ENCODE results near the gene CCNF. TPM values are rescaled to one million over a fixed set of nuclear protein-coding genes. Genes with fewer than 3 reads are reported as not detected.

CCNF gene
- total RNA-seq, 1 donor from 2014 or later = 26.4 TPM

DNA sequence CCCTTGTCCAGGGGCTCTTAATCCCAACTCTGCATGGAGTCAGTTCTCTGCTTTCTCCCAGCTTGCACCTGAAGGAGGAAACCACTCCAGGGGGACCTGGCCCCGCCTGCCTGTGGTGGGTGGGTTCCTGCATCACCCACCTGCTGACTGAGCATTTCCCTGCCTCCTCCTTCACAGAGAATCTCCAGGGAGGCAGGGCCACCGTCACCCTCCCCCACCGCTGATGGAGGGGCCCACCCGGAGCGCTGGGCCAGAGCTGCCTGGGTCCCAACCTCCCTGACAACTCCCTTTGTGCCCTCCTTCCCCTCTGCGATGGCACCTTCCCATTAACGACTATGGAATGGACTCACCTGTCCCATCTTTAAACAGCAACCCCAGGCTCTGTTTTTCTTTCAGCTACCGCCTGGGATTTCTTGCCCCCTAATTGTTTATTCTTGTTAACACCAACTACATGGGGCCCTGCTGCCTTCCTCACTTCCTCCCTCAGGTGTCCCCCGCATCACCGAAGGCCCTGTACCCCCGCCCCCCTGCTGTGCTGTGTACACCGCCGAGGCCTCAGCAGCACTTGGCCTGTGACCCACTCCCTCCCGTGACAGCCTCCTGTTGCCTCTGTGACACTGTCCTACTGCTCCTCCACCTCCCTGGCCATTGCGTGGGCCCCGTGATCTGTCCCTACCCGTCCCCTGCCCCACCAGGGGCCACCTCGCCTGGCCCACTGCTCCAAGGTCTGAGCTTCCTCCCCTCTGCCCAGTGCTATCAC lies 29.8 kb downstream of the CCNF start:
- Mint-ChIP-seq H3K9me3 (ENCODE audit: unreplicated experiment) (peaks cover 6% of the 10 kb centered on the region), H3K4me3 (ENCODE audit: unreplicated experiment) (peak overlapping the region; percentile 99), H3K27me3 (ENCODE audit: unreplicated experiment) (peaks cover 14% of the 10 kb centered on the region), H3K27ac (ENCODE audit: unreplicated experiment) (peak overlapping the region; percentile 90), H3K36me3 (ENCODE audit: unreplicated experiment) (no peaks in the 10 kb centered on the region), H3K4me1 (ENCODE audit: low read depth, unreplicated experiment) (peaks cover 6% of the 10 kb centered on the region)
- DNase-seq = no peak
- TF ChIP-seq, protein P1, sequence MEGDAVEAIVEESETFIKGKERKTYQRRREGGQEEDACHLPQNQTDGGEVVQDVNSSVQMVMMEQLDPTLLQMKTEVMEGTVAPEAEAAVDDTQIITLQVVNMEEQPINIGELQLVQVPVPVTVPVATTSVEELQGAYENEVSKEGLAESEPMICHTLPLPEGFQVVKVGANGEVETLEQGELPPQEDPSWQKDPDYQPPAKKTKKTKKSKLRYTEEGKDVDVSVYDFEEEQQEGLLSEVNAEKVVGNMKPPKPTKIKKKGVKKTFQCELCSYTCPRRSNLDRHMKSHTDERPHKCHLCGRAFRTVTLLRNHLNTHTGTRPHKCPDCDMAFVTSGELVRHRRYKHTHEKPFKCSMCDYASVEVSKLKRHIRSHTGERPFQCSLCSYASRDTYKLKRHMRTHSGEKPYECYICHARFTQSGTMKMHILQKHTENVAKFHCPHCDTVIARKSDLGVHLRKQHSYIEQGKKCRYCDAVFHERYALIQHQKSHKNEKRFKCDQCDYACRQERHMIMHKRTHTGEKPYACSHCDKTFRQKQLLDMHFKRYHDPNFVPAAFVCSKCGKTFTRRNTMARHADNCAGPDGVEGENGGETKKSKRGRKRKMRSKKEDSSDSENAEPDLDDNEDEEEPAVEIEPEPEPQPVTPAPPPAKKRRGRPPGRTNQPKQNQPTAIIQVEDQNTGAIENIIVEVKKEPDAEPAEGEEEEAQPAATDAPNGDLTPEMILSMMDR (IDR thresholded peaks at IDR 0.05; ENCODE audit: partially characterized antibody, unreplicated experiment) = no peak

- Mint-ChIP-seq H3K36me3 (ENCODE audit: unreplicated experiment) (no peaks in the 10 kb centered on the region), H3K9me3 (ENCODE audit: unreplicated experiment) (peaks cover 6% of the 10 kb centered on the region), H3K27me3 (ENCODE audit: unreplicated experiment) (peaks cover 14% of the 10 kb centered on the region), H3K27ac (ENCODE audit: unreplicated experiment) (peak within 1 kb of the TSS; percentile 90), H3K4me3 (ENCODE audit: unreplicated experiment) (peak within 1 kb of the TSS; percentile 99), H3K4me1 (ENCODE audit: low read depth, unreplicated experiment) (peaks cover 6% of the 10 kb centered on the region)
- peak; percentile 99 for DNase-seq
- TF ChIP-seq, protein P1 (IDR thresholded peaks at IDR 0.05; ENCODE audit: partially characterized antibody, unreplicated experiment) = peak; percentile 9
Measured at GRCh38 chr16:2459647-2460390, 30.6 kb downstream of the CCNF start, which contains the start of gene TEDC2. TSS of gene TEDC2 (plus strand) at chr16:2460109. CDS start at chr16:2460145, 36 bp downstream.

- DNase-seq = no peak
- TF ChIP-seq, protein P1 (IDR thresholded peaks at IDR 0.05; ENCODE audit: partially characterized antibody, unreplicated experiment) = peak; percentile 0
Measured at GRCh38 chr16:2460391-2460713, 31.1 kb downstream of the CCNF start.

DNA sequence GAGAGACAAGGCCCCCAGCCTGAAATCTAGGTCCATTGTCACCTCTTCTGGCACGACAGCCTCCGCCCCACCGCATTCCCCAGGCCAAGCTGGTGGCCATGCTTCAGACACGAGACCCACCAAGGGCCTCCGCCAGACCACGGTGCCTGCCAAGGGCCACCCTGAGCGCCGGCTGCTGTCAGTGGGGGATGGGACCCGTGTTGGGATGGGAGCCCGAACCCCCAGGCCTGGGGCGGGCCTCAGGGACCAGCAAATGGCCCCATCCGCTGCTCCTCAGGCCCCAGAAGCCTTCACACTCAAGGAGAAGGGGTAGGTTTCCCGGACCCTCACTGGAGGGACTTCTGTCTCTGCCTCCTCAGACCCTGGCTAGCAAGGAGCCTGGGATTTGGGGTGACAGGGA lies 31.7 kb downstream of the CCNF start:
- no peak overlapping the region for H3K4me3 Mint-ChIP-seq (ENCODE audit: unreplicated experiment)
- TF ChIP-seq, protein P1 (IDR thresholded peaks at IDR 0.05; ENCODE audit: partially characterized antibody, unreplicated experiment) = no peak
- peaks cover 6% of the 10 kb centered on the region for H3K4me1 Mint-ChIP-seq (ENCODE audit: low read depth, unreplicated experiment)
- DNase-seq = no peak
- H3K27ac Mint-ChIP-seq (ENCODE audit: unreplicated experiment) = no peak overlapping the region
- no peaks in the 10 kb centered on the region for H3K36me3 Mint-ChIP-seq (ENCODE audit: unreplicated experiment)
- H3K9me3 Mint-ChIP-seq (ENCODE audit: unreplicated experiment) = peaks cover 6% of the 10 kb centered on the region
- peaks cover 12% of the 10 kb centered on the region for H3K27me3 Mint-ChIP-seq (ENCODE audit: unreplicated experiment)

More at GRCh38 chr16:2460391-2460713, 31.1 kb downstream of the CCNF start:
- peaks cover 12% of the 10 kb centered on the region for H3K27me3 Mint-ChIP-seq (ENCODE audit: unreplicated experiment)
- H3K4me1 Mint-ChIP-seq (ENCODE audit: low read depth, unreplicated experiment) = peaks cover 6% of the 10 kb centered on the region
- peak overlapping the region; percentile 79 for H3K4me3 Mint-ChIP-seq (ENCODE audit: unreplicated experiment)
- peaks cover 6% of the 10 kb centered on the region for H3K9me3 Mint-ChIP-seq (ENCODE audit: unreplicated experiment)
- no peaks in the 10 kb centered on the region for H3K36me3 Mint-ChIP-seq (ENCODE audit: unreplicated experiment)
- H3K27ac Mint-ChIP-seq (ENCODE audit: unreplicated experiment) = no peak overlapping the region
